ENCODE measurements around the gene FBLN1.
"Not testable (repeated sequence)": the region's sequence is repeated elsewhere in the genome, so short reads cannot be mapped to it uniquely, and the experiment has no call there.

FBLN1 gene

DNA sequence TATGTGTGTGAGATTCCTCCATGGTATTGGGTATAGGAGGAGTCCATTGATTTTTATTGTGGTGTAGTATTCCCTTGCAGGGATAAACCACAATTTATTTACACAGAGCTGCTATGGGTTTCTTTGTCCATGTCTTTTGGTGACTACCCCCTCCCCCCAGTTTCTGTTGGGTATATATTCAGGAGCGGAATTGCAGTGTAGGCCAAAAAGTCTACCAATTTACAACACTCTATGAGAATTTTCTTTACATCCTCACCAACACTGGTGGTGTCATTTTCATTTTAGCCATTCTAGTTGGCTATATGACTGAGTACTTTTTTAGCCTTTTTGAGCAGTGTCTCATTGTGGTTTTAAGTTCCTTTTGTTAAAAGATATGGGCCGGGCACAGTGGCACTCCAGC lies 113.7 kb downstream of the FBLN1 start:
- no peak for DNase-seq

DNA sequence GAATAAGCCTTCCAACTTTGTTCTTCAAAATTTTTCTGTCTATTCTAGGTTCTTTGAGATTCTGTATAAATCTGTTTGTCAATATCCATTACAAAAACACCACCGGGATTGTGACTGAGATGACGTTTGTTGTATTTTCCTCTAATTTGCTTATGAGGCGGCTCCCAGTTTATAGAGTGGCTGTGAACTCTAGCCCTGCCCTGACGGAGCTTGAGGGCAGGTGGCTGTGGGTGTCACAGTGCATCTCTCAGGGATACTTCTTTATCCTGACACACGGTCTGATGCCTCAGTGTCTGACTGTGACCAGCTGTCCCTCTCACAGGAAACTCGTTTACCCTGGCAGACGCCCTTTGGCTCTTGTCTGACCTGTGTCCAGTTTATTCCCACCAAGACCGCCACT lies 115.3 kb downstream of the FBLN1 start:
- DNase-seq = no peak

DNA sequence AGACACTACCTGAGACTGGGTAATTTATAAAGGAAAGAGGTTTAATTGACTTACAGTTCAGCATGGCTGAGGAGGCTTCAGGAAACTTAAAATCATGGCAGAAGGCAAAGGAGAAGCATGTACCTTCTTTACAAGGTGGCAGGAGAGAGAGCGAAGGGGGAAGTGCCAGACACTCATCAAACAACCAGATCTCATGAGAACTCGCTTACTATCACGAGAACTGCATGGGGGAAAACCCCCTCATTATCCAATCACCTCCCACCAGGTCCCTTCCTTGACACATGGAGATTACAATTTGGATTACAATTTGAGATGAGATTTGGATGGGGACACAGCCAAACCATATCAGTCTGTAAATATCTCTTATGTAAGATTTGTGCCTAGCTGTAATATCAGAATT lies 118.0 kb downstream of the FBLN1 start:
- no peak for DNase-seq

DNA sequence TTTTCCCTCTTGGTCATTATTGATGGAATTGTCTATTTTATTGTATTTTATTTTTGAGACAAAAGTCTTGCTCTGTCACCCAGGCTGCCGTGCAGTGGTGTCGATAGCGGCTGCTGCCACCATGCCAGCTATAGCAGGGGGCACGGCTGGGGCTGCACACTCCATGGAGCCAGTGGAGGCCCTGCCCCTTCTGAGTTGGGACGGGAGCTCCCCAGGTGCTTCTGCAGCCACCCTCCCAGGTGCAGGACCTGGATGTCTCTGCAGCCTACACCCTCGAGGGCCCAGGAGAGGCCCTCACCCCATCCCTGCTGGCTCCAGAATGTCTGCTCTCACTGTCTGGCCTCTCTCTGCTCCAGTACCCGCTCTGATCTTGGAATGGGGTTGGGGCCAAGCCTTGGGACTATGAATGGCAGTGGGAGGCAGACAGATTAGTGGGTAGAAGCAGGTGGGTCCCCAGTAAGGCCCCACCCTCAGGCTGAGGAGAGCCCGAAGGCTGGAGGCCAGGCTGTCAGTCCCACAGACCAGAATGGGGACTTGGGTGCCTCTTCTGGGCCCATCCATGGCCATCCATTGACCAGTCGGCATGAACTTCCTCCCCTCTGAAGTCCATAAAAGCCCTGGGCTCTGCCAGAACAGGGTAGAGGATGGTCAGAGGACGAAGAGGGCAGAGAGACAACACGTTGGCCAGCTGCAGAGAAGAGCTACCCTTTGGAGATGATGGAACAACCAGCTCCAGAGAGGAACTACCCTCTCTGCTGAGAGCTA lies 119.3 kb downstream of the FBLN1 start:
- no peak for DNase-seq

DNA sequence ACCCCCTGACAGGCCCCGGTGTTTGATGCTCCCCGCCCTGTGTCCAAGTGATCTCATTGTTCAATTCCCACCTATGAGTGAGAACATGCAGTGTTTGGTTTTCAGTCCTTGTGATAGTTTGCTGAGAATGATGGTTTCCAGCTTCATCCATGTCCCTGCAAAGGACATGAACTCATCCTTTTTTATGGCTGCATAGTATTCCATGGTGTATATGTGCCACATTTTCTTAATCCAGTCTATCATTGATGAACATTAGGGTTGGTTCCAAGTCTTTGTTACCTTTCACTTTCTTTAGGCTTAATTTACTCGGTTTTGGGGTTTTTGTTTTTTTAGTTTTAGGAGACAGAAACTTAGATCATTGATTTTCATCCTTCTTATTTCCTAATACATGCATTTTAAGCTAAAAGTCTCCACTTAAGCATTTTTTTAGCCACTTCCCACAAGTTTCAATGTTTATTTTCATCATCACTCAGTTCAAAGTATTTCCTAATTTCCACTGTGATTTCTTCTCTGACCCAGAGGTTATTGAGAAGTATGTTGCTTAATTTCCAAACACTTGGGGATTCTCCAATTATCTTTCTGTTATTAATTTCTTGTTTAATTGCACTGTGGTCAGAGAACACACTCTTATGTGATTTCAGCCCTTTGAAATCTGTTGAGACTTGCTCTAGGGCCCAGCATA lies 120.9 kb downstream of the FBLN1 start:
- not testable (repeated sequence) for DNase-seq

DNA sequence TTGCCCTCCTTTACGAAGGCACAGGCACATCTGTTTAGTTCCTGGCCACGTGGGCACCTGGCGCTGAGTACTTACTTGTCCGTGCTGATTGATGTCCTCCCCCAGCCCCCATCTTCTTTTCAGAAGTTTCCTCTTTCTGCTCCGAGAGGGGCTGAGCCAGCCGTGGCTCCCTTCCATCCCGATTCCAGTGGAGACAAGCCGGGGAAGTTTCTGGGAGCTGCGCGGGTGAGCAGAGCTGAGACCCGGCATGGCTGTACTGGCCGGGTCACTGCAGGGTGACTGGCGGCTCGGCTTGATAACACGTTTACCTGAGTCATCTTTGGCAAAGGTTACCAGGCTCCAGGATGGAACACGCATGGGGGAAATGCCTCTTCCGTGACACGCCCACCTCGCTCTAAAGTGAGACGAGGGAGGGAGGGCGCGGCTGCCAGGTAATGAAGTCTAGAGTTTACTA lies 123.5 kb downstream of the FBLN1 start:
- no peak for DNase-seq

DNA sequence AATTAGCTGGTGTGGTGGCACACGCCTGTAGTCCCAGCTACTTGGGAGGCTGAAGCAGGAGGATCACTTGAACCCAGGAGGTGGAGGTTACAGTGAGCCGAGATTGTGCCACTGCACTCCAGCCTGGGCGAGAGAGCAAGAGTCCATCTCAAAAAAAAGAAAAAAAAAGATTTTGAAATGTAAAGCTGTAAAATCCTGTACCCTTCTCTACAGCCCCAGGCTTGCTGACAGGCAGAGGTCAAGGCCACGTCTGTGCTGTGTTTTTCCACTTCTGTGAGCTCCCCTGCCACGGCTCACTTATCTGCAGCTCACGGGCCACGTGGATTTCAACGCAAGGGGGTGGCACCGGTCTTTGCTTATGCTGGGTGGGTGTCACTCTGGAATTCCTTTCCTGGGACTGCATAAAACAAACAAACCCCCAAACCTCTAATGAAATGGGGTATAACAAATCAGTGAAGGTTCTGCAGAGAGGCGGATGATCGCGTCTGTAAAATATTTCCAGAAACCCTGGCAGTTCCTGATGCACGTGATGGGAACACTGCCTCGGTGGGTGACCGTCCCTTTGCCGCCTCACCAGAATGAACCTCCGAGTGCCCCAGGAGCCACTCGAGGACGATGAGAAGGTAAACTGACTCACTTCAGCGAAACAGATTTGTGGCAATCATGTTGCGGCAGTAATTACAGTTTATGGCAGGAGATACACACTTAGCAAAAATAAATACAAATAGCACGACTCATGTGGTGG lies 125.0 kb downstream of the FBLN1 start:
- DNase-seq = no peak

DNA sequence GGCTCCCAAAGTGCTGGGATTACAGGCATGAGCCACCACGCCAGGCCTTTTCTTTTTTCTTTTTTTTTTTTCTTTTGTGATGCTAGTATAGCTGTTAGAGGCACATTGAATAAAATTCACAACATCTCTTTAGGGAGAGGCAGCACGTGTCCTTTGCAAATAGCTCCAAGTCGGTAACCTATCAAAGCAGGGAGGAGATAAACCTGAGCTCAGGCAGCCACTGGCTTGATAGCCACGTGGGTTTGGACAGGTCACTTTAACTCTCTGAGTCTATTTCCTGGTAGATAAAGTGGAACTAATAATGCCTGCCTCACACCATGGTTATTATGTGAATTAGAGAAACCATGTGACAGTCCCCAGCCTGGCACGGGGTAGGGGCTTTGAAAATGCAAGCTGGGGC lies 125.8 kb downstream of the FBLN1 start:
- DNase-seq = no peak

DNA sequence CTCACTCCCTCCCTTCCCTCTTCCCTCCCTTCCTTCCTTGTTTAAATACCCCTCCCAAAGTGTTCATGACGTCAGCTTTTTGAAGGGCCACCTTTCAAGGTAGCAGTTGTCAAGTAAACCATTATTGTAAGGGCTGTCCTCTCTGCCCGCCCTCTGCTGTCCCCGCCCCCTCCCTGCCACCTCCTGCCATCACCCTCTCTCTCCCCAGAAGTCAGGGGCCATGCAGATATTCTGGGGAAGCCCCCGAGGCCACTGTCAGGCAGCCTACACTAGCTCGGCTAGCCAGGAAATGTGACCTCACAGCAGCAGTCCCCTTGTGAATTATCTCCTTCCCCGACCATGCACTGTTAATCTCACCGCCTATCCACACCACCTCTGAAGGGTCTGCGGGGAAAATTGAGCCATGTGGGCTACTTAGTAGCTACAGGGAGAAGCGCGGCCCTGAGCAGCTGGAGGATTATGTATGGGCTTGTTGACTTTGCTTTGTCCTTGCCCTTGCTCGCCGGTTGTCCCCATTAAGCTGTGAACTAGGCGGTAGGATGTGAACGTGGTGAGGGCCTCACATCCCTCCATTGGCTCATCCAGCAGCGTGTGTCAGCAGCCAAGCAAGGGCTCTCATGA lies 126.9 kb downstream of the FBLN1 start:
- DNase-seq = no peak

DNA sequence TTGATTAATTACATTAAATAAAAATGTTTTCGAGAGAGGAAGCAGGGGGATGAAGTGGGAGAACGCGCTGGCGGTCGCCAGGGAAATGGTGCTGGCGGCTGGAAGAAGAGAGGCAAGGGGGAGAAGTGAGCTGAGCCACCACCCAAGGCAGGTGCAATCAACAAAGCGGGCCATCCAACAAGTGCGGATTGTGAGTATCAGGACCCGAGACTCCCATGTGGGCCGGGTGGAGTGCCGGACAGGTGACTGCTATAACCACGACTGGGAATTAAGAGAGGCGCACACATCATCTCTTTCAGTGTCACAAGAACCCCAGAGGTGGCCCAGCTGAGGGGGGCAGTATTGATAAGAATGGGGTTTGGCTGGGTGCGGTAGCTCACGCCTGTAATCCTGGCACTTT lies 127.8 kb downstream of the FBLN1 start:
- DNase-seq = no peak

DNA sequence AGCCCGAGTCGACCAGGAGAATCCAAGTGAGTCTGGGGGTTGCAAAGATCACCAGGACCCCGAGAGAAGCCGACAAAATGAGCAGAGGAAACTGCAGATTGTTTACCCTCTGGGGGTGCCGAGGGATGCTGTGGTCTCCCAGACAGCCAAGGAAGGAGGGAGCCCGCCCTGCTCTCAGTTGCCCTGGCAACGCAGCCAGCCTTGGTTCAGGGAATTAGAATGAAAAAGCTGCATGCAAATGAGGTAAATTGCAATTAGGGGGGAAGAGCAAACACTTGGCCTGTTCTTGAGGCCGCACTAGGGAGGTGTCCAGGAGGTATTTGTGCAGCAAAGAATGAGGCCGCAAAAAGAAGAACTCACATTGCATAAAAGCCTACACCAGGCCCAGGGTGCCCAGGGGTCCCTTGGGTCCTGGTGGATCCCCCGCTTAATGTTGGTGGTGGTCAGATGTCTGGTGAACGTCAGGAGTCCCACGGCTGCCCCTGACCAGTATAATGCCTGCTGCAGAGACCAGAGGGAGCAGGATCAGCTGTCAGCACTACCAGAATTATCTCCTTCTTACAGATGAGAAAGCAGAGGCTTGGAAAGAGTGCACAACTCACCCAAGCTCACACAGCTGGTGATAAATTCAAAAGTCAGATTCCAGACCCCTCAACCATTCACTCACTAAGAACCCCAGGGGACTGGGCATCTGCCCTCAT lies 128.6 kb downstream of the FBLN1 start:
- DNase-seq = no peak

DNA sequence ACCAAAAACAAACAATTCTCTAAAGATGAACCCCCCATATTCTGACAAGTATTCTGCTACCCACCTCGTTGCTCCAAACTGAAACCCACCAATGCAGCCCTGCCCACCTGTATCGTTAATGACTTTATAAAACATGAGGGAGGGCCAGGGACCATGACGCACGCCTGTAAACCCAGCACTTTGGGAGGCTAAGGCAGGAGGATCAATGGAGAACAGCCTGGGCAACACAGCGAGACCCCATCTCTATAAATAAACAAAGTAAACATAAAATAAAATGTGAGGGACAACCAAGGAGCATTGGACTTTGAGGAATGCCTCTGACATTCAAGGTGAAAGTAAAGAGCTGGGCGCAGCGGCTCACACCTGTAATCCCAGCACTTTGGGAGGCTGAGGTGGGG lies 129.2 kb downstream of the FBLN1 start:
- DNase-seq = no peak

DNA sequence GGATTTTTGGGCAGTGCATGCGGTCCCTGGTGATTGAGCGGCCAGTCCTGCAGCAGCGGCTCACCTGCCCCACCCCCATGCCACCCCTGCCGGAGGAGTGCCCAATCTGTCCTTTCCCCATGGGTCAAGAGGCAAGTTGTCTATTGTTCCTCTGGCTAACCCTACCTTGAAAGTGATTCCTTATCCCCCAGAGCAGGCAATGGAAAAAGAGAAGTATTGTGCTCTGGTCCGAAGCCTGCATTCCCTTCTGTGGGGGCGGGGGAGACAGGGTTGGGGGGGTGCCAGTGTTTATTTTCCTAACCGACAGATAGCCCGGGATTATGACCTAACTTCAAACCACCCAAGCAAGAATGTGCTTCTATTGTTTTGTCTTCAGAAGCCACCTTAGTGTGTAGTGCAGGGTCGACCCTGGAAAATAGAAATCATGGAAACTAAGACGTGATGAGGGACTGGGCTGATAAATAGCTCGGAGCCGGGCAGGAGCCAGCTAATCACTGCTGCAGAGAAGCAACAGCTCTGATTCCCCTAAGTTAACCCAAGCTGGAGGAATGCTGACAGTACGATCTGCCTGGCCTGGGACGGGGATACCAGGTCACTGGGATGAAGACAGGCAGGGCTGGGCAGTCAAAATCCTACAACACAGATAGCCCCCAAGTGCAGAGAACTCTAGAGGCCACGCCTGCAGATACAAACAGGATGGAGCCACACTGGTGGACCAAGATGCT lies 130.3 kb downstream of the FBLN1 start:
- no peak for DNase-seq

DNA sequence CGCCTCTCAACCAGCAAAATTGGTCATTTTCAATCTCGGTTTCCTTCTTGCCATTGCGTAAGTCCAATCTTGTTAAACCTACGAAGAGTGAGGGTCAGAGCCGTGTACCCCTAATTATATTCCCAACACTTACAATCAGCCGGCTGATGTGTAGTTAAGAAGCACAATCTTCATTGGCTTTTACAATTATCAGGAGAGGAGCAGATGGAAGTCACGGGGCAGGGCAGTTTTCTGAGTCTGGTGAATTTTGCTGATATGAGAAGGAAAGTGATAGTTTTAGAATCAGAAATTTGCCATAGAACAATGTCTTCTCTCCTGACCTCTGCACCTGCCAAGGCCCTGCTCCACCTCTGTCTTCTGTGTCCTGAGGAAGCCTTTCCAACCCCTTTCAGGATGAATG lies 134.0 kb downstream of the FBLN1 start:
- DNase-seq = no peak

DNA sequence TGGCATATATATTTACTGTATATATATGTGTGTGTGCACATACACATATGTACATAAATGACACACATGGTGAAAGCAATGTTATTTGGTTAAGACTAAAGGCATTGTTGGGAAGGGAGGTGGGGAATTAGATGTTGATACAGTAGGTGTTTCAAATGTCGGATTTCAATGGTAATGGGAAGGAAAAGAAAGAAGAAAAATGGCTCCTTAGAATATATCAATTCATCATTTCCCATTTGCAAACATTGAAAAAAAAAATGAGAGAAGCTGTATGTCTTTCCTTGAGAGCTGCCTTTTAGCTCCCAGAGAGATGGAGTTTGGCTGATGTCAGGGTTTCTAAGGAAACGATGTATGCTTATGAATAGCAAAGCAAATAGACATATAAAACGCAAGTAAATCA lies 135.5 kb downstream of the FBLN1 start:
- DNase-seq = no peak

DNA sequence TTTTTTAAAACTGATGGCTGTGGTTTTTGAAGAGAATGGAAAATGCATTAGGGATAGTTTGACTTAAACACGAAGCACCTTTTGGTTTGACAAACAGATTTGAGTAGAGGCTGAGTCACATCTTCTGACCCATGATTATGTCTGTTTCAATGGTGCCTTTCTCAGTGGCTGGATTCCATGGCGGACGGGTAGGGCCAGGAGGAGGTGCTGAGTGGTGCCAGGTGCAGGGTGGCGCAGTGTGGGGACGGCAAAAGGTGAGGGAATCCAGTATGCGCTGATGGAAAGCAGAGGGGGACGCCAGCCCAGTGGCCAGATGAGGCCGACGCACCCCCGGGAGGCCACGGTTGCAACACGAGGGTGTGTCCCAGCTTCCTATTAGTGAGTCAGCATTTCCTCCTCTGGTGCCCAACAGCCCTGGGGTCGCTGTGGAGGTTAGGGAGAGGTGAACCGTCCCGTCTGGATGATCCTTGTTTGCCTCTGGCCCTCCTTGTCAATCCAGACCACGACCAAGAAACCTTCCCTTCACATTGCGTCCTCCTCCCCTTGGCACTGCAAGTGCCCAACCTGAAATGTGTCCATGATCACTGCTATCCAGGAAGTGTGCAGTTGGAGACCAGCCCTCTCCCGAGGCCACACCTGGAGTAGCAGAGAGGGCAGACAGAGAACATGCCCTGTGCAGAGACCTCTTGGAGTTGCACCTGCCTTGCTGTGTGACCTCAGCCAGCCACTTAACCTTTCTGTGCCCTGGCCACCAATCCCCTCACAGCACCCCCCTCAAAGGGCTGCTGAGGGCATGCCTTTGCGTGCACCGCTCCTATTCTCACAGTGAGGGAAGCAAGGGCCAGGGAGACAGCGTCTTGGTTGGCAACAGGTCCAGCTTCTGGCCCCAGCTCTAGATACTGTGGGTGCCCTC lies 136.4 kb downstream of the FBLN1 start:
- DNase-seq = peak; percentile 53

DNA sequence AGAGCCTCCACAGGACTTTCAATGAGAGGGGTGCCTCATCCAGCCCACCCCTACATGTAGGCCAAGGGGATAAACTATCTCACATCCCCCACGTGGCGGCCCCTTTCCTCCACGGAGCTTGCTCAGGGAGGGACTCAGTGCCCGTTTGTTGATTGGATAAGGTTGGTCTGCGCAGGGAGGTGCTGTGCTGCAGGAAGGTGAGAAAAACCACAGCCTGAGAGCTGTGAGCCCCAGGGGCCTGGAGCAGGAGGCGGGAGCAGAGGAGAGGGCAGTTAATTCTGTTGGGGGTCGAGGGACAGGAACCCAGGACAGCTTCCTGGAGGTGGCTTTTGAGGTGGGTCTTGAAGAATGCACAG lies 137.0 kb downstream of the FBLN1 start:
- DNase-seq = no peak

DNA sequence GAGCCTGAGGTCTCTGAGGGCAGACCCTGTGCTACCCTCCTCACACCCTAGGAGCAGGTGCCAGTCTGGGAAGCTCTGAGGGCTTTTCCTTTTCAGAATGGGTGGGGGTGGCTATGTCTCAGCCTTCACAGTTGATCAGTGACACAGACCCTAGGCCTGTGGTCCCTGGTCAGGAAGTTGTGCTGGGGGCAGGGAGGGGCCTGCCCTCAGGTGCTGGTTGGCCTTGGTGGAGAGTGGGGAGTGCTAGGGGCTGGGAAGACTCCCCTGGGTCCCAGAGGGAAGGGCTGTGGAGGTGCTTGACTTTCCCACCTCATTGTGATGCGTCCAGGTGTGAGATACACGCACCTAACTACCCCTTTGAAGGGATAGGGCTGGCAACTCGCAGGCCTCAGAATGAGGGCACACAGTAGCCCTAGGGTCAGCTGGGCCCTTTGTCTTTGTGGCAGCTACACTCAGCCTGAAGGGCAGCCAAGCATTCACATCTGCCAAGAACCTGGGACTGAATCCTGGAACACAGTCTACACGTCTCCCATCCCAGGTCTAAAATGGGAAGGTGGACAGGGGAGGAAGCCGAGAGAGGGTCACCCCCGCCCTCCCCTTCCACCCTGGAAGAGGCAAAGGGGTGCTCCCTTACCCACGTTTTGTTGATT lies 137.7 kb downstream of the FBLN1 start:
- DNase-seq = no peak

DNA sequence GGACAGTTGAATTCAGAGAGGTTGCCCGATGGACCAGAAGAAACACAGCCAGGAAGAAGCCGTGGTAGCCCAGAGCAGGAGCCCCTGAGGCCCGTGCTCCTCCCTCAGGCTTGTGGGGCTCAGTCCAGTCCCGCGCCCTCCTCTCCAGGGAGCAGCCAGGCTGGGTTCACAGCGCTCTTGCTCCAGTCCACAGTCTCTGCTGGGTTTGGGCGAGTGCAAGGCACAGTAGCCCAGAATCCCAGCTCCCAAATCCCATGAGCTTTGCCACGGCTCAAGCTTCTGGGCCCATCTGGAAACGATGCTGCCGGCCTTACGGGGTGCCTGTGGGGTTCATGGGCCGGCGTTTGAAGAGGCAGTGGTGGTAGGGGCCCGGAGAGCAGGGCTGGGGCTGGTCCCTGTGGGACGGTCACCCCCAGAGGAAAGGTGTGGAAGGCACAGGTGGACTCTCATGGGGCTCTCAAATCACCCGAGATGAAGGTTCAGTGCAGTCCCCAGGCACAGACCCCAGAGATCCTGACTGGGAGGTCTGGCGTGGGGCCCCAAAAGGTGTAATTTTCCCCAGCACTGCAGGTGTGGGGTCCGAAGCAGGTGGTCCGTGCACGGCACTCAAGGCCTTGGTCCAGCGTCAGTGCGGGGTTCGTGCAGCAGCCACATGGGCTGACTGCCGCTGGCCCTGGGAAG lies 138.4 kb downstream of the FBLN1 start:
- DNase-seq = no peak

DNA sequence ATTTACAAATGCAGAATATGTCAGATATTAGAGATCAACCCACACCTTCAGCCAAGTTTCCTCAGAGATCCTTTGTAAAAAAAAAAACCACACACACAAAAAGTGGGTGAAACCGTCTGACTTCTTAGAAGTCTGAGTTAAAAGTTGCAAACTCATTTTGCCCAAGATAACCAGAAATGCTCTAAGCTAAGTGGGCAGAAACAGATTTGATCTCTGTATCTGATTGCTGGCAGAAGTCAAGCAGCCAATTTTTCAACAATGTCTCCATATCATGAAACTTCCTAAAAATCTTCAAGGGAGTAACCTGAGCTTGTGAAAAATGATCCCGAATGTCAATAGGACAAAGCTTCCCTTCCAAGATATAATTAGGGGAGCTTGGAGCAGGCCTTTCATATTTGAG lies 140.3 kb downstream of the FBLN1 start:
- no peak for DNase-seq
